GM19438 (cell line): Measurements from ENCODE around the gene PSMB2.
"Not testable (repeated sequence)": the region's sequence is repeated elsewhere in the genome, so short reads cannot be mapped to it uniquely, and the experiment has no call there.

Experiments
- ATAC-seq: cut with Tn5 transposase; IDR thresholded peaks from one replicate; pipeline ENCODE4 v1.9.1; 2021; ENCODE audit warnings: low read depth; ENCODE audit not compliant: unreplicated experiment

Gene PSMB2

DNA sequence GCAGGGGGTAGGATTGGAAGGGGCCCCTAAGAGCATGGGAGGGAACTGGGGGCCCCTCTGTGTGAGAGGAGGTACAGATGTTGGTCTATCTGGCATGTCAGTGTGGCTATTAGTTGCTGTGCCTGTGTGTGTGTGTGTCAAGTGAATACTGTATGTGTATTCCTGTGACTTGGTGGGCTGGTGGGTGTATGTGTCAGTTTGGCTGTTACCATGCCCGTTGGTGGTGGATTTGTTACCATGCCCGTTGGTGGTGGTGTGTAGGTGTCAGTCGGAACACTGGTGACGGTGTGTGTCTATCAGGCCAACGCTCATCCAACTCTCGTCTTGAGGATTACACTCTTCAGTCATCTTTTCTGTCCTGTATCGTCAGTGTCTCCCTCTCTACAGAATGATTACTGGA is 45.6 kb downstream of the PSMB2 start:
- ATAC-seq = no peak

DNA sequence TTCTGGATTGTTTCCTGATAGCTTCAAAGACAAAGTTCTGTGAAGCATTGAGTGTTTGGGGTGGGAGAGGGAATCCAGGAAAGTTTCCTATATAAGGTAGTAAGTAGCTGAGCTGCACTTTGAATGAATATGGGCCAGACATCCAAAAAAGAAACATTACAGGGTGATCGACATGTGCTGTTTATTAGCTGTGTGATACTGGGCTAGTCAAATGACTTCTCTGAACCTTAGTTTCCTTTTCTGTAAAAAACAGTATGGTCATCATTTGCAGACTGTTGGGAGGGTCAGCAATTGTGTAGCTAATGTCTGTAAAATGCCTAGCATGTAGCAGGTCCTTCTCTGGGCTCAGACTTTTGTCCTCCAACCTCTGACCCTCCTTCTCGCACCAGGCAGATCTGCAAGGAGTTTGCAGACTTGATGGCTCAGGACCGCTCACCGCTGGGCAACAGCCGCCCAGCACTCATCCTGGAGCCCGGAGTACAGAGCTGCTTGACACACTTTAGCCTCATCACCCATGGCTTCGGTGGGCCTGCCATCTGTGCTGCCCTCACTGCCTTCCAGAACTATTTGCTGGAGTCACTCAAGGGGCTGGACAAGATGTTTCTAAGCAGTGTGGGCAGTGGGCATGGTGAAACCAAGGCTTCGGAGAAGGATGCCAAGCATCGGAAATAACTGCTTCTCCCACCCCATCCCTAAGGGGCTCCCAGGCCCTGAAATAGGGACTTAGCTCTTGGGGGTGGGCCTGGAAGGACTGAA is 47.1 kb downstream of the PSMB2 start:
- ATAC-seq = no peak

DNA sequence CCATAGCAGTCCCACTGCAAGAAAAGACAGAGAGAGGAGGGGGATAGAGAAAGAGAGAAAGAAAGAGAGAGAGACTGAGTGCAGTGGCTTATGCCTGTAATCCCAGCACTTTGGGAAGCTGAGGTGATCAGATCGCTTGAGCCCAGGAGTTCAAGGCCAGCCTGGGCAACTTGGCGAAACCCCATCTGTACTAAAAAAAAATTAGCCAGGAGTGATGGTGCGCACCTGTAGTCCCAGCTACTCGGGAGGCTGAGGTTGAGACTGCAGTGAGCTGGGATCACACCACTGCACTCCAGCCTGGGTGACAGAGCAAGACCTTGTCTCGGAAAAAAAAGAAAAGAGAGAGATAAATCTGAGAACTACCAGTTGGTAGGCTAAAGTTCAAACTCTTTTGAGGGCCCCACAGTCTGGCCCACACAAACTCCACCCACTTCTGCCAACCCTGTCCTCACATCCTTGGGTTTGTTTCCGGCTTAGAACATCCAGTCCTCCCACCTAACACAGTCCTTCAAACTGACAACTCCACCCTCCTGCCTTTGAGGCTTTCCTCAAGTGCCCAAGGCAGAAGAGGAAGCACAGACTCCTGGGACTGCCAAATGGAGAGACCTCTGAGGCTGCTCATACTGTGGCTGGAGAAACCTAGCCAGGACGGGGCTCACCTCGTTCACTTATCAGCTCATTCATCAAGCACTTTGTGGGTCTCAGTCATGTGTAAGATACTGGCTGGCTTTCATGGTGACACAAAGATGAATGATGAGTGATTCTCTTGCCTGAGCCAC is 48.1 kb downstream of the PSMB2 start:
- ATAC-seq = no peak

DNA sequence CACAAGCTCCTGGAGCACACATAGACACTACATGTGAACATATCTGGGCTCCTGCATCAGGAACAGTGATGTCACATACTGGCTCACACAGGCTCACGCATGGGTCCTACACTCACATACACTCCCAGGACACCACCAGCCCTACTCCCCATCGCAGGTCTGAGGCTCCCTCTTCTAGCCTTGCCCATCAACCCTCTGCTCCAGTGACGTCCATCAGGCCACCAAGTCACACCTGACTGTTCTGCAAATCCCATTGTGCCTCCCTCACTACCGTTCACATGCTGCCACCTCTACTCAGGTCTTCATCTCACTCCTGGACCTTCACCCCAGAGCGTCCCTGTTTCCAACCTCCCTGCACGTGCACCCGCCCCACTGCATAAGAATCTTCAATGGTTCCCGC is 50.1 kb downstream of the PSMB2 start:
- no peak for ATAC-seq

DNA sequence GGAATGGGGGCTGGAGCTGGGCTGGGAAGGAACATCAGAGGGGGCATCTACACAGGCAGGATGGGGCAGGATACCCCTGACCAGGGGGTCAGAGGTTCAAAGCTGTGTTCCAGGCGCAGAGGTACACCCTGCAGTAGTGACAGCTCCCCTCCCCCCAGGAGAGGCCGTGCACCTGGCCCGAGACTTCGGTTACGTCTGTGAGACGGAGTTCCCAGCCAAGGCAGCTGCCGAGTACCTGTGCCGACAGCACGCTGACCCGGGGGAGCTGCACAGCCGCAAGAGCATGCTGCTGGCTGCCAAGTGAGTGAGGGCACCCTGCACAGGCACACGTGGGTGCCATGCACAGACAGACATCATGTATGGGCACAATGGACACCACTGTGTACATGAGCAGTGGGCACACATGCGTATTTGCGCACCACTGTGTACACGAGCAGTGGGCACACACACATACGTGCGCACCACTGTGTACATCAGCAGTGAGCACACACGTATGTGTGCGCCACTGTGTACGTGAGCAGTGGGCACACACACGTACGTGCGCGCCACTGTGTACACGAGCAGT is 50.8 kb downstream of the PSMB2 start:
- ATAC-seq = no peak

DNA sequence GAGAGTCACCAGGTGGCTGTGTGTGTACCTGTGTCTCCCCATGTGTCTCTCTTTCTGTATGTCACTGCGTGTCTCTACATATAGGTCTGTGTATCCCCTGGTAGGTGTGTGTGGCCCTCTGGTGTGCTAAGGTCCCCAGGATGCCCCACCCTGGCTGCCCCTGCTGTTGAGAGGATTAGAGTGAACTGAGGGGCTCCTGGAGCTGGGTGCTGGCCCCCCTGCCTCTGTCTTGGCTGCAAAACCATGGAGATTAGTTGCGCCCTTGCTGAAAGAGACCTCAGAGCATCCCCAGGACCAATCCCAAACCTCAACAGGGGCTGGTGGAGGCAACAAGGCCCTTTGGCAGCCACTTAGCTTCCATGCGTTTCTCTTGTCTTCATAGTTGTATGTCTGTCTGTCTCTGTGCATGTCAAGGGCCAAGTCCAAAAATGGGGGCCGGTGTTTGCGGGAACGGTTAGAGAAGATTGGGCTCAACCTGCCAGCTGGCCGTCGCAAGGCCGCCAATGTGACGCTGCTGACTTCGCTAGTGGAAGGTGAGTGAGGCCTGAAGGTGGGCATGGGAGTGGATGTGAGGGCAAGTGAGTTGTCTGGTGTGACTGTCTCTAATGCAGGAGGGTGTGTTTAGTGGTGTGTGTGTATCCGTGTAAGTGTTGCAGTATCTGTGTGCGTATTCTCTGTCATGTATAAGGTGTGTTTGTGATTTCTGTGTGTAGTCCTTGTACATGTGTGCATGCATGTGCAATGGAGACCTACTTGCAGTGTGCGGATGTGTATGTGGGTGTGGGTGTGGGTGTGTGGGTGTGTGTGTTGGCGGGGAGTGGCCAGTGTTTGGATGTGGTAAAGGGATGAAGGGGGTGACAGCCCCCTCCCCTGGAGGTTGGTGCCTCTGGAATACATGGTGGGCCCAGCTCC is 51.6 kb downstream of the PSMB2 start:
- ATAC-seq = no peak

DNA sequence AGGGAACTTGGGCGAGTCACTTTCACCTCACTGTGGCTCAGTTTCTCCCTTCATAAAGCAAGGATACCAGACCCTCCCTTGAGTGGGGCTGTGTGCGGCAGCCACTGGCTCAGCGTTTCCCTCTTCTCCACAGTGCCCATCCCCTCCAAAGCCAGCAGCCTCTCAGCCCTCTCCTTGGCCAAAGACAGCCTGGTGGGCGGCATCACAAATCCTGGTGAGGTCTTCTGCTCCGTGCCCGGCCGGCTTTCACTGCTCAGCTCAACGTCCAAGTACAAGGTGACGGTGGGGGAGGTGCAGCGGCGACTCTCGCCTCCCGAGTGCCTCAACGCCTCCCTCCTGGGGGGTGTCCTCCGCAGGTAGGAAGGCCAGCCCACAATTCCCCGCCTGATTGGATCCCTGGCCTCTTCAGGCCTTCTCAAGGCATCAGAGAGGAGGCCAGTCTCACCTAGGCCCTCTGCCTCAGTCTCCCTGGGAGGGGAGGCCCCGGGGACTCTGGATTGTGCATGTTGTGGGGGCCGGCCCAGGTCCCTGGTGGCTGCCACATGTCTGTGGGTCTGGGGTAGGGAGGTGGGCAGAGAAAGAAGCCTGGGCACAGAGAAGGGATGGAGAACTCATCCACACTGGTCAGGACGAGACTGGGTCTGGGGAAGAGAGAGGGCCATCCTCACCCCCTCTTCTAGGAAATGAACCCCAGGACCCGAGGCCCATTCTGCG is 53.0 kb downstream of the PSMB2 start:
- no peak for ATAC-seq

DNA sequence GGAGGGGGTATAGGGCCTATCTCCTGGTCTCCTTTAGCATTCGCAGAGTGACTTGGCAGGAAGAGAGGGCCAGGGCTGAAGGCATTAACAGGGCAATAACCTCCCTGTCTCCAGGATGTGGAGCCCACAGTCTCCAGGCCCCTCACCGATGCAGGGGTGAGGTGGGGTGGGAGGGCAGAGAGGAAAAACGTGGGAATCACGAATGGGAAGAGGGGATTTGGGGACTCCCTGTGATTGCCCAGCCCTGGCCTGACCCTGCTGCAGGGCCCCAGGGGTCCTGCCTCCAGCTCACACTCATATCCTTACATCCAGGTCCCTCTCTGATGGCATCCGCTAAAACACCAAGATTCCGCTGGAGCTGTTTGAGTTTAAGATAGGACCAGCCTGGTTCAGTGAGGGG is 53.6 kb downstream of the PSMB2 start:
- no peak for ATAC-seq

DNA sequence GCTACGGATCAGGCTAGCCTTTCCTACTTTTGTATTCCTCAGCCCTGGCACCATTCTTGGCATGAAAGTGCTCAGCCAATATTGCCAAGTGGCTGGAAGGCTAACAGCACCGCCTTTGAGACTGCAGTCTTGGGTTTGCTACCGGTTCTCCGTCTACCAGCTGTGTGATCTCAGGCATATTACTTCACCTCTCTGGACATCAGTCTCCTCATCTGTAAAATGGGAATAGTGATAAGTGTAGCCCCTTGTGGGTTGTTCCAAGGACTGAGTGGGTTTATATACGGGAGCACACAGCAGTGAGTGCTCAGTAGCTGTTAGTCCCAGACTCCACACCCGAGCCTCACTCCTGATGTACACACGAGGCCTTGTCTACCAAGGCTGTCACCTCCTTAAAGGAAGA is 54.5 kb downstream of the PSMB2 start:
- no peak for ATAC-seq

DNA sequence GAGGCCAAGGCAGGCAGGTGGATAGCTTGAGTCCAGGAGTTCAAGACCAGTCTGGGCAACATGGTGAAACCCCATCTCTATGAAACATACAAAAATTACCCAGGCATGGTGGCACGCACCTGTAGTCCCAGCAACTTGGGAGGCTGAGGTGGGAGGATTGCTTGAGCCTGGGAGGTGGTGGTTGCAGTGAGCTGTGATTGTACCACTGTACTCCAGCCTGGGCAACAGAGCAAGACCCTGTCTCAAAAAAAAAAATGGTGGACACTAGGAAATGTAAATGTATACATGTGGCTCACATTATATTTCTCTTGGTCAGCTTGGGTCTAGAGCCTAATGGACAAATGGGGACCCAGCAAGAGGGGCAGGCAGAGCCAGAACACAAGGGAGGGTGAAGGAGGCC is 55.5 kb downstream of the PSMB2 start:
- ATAC-seq = not testable (repeated sequence)

DNA sequence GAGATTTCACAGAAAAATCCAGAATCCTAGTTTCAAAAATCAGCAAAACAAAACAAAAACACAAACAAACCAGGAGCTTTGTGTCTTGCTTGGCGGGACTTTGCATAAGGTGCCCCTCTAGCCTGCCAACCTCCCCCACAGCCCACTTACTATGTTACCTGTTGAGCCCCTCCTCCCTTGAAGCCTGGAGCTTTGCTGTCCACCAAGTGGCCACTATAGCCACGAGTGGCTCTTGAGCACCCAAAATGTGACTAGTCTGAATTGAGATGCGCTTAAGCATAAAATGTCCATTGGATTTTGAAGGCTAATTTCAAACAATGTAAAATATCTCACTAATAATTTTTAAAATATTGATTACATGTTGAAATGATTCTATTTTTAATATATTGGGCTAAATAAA is 56.0 kb downstream of the PSMB2 start:
- no peak for ATAC-seq

DNA sequence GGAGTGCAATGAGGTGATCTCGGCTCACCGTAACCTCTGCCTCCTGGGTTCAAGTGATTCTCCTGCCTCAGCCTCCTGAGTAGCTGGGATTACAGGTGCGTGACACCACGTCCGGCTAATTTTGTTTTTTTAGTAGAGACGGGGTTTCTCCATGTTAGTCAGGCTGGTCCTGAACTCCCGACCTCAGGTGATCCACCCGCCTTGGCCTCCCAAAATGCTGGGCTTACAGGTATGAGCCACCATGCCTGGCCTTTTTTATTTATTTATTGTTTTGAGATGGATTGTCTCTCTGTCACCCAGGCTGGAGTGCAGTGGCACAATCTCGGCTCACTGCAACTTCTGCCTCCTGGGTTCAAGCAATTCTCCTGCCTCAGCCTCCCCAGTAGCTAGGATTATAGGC is 59.7 kb downstream of the PSMB2 start:
- not testable (repeated sequence) for ATAC-seq

DNA sequence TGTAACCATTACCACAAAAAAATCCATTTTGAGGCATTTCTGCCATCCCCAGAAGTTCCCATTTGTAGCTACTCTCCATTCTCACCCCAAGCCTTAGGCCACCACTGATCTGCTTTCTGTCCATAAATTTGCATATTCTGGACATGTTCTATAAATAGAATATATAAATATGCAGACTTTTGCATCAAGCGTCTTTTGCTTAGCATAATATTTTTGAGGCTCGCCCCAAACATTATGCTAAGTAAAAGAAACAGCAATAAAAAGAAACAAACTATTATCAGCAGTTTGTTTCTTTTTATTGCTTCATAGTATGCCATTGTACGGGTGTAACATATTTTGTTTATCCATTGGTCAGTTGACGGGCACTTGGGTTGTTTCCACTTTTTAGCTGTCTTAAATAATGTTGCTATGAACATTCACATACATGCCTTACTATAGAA is 60.4 kb downstream of the PSMB2 start:
- no peak for ATAC-seq

DNA sequence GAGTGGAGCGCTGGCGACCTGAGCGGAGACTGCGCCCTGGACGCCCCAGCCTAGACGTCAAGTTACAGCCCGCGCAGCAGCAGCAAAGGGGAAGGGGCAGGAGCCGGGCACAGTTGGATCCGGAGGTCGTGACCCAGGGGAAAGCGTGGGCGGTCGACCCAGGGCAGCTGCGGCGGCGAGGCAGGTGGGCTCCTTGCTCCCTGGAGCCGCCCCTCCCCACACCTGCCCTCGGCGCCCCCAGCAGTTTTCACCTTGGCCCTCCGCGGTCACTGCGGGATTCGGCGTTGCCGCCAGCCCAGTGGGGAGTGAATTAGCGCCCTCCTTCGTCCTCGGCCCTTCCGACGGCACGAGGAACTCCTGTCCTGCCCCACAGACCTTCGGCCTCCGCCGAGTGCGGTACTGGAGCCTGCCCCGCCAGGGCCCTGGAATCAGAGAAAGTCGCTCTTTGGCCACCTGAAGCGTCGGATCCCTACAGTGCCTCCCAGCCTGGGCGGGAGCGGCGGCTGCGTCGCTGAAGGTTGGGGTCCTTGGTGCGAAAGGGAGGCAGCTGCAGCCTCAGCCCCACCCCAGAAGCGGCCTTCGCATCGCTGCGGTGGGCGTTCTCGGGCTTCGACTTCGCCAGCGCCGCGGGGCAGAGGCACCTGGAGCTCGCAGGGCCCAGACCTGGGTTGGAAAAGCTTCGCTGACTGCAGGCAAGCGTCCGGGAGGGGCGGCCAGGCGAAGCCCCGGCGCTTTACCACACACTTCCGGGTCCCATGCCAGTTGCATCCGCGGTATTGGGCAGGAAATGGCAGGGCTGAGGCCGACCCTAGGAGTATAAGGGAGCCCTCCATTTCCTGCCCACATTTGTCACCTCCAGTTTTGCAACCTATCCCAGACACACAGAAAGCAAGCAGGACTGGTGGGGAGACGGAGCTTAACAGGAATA is 64.0 kb downstream of the PSMB2 start:
- peak; percentile 81 for ATAC-seq

DNA sequence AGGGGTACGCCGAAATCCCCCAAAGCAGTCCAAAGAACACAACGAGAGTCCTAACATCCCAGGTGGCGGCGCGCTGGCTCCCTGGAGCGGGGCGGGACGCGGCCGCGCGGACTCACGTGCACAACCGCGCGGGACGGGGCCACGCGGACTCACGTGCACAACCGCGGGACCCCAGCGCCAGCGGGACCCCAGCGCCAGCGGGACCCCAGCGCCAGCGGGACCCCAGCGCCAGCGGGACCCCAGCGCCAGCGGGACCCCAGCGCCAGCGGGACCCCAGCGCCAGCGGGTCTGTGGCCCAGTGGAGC is 64.6 kb downstream of the PSMB2 start:
- ATAC-seq = not testable (repeated sequence)

DNA sequence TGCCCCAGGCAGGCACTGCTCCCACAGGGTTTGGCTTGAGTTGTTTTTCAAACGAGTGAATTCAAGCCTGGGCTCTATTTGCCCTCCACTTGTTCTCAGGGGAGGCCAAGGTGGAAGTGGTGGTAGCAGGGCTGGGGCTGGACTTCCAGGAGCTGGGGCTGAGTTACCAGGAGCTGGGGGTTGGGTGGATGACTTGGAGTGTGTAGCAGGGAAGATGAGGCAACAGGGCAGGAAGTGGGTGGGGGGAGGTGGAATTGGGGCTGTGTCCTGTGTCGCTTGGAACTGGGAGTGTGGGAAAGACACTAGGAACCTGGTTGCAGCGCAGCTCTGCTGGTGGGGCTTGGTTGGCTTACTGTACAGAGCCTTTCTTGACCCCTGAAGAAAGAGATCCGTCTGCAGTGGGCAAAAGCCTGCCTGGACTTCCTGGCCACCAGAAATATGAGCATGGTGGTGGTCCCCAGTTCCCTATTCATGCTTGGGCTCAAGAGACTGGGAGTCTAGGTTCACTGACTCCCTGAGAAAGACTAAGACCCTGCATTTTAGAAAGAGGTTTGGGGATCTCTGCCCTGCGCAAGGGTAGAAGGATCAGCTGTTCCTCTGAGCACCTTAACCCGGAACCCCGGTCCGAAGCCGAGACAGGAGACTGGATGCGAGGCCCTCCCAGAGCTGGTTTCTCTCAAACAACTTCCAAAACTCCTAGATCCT is 65.1 kb downstream of the PSMB2 start:
- no peak for ATAC-seq

DNA sequence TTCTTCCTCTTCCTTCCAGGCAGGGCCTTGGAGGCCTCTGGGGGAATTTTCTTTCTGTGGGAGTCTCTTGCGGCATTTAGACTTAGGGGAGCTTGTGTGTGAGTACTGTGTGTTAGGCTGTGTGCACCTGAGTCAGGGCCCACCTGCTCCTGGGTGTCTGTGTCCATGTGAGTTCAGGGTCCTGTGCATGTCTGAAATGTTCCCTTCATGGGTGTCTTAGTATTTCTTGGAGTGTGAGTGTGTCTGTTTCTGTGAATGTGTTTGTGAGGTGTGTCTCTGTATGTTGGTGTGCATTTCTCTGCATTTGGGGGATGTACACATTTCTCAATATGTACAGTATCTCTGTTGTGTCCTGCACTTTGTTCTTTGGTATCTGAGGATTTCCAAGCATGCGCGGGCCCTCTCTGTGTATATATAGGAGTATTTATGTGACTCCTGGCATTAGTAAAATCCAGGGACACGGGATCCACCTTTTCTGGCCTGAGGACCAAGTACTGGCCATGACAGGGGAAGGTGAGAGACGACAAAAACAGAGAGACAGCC is 65.8 kb downstream of the PSMB2 start:
- ATAC-seq = no peak

DNA sequence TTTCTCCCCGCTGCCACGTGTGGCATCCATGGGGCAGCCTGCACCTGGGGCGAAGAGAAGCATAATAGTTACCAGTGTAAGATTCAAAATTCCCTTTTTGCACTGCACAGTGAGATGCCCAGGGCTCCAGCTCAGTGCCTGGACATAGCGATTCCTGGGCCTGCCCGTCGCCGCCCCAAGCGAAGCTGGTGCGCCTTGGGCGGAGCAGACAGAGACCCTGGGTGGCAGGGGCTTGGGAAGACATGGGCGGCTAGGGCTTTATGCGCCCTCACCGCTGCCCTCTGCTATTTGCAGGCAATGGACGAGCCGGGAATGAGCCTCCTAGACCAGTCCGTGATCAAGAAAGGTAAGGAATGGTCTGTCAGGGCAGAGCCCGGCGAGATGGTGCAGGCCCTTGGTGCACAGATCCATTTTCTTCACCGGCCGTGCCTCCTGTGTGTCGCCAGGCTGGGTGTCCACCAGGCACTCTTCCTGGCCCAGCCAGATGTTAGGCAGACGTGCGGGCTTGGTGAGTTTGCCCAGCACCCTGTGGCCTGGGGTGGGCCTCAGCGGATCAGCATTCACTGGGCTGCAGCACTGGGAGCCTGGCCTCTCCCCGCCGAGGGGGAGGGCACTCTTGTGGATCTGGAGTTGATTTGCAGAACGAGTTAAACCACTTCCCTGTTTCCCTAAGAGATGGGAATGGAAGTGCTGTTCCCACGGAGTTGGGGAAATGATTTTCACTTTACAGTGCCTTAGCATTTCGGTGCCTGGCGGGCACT is 66.5 kb downstream of the PSMB2 start:
- no peak for ATAC-seq
